Cerebellar nuclear complex (tissue), 1 donor: Measurements from ENCODE around the gene MYOD1.

ENCODE experiments used
- DNase-seq, 2 experiments: peaks; one replicate each; lab custom pipeline; 2025; lab: John Stamatoyannopoulos, UW

Gene MYOD1

GRCh38 chr11:17719028-17719937 is at the start of gene MYOD1:
MYOD1 (plus strand) TSS chr11:17719571; CDS start chr11:17719783, 212 bp downstream.
- no peak for DNase-seq

- DNase-seq, result no peak
These were observed 46.9 kb upstream of the MYOD1 start for GRCh38 chr11:17672469-17672868.

DNA sequence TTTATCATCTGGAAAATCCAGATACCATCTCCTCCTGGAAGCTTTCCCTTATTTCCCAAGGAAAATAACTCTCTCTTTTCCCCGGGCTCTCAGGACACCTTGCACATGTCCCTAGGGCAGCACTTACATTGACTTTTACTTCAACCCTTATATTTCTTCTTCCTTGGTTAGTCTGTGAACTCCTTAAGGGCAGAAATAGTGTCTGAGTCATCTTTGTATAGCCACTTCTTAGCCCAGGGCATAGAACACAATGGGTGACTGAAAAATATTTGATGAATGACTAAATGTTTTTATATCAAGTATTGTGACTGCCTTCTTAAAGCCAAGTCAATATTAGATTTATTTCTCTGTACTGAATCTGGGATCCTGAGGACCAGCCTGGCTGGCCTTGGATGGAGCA is 45.4 kb upstream of the MYOD1 start:
- no peak for DNase-seq

GRCh38 chr11:17682848-17683247 is 36.5 kb upstream of the MYOD1 start:
- DNase-seq, result no peak

DNA sequence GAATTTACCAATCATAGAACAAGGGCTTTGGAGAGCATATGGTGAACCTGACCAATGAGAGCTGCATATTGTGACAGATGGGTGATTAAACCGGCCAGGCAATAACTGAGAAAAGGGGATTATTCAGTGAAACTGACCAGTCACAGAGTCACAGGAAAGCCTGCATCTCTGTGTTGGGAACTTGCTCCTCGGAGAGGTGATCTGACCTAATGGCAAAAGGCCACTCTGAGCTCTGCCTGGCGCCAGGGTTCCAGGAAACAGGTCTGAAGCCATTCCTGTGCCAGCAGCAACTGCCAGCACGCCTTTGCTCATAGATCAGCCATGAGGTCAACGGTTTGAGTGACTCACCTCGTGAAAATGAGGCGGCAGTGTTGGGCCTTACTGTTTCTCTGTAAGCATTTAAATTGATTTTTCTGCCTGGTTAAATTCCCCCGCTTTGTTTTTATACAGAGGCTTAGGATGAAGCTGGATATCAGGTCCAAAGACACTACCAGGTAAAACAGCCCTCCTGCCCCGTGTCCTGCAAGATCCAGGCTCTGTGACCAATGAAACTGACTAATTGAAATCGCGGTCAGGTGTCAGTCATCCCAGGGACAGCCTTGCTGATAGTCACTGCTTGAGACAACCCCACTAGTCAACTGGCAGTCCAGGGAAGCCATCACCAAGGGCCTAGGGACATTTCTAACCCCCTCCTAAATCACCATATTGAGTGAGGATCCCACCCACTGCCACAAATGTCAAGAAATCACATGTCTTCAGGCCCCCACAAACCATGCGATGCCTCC is 35.8 kb upstream of the MYOD1 start:
- no peak for DNase-seq

- no peak for DNase-seq
These were observed 34.8 kb upstream of the MYOD1 start for GRCh38 chr11:17684550-17684949.

DNA sequence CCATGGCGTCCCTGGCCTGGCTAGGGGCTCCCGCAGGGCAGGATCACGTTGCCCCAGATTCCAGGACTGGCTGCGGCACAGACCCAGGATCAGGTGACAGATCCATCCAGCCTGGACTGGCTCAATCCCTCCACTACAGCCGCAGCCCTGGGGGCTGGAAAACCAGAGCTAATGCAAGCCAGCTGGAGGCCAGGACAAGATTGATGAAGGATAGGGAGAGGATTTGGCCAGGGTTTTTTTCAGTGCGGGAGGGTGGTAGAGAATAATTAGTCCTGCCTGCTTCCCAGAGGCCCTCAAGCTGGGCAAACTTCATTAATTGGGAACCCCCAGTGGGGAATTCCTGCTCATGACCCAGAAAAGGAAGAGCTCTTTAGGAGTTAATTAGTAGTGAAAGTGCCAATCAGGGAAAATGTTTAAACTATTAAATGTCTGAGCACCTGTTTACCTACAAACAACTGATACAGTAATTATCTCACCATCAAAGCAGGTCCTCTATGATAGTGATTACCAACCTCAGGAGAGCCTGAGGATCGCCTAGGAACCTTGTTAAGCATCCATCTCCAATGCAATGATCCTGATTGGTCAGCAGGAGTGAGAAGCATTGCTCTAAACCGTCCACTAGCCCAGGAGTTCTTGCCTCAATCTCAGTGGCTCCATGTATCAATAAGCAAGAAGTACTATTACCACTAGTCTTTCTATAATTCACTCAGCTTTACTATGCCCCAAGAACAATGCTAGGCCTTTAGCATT is 33.0 kb upstream of the MYOD1 start:
- DNase-seq, result no peak

DNA sequence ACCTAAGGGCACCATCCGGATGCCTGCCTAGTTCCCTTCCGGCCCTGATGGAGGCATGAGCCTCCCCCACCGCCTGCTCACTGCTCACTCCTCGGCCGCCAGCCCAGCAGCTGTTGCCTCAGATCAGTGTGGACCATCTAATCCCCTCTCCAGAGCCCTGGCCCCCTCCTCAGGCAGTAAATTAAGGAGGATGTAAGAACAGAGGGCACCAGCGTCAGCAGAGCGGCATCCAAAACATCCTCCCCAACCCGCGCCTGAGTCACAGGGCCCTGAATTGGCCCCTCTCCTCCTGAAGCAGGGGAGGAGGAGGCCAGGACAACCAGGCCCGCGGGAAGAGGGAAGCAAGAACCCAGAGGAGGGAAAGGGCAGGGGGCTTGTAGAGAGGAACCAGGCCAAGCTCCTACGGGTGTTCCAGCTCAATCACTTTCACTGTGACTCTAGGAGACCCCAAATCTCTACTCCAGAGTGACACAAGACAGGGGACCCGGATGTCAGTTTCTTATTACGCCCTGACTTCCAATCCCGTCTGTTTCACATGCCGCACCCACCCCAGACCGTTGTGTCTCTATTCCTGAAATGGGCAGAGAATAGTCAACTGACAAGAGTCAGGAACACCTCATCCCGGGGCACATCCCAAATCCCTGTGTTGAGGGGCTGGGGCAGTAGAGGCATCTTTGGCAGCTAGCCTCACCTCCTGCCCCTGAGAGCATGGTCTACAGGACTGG is 31.3 kb upstream of the MYOD1 start:
- DNase-seq, result no peak

GRCh38 chr11:17691550-17691949 is 27.8 kb upstream of the MYOD1 start:
- DNase-seq, result no peak

DNA sequence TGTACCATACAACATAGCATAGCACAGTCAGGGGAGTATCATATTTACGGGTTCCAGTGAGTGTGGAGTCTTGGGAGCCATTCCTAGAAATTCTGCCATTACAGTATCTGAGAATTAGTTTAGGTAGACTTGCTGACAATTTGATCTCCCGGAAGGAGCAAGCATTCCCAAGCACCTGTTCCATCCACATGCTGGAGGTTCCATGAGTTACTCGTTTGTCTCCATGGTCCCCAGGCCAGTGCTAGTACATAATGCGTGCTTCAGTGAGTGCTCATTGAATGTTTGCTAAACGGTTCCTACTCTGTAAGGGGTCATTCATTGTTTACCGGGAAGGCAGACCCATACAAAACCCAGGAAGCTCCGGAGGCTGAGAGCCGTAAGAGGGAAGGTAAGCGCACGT is 27.4 kb upstream of the MYOD1 start:
- no peak for DNase-seq

- no peak for DNase-seq
These were observed 26.4 kb upstream of the MYOD1 start for GRCh38 chr11:17692931-17693330.

DNA sequence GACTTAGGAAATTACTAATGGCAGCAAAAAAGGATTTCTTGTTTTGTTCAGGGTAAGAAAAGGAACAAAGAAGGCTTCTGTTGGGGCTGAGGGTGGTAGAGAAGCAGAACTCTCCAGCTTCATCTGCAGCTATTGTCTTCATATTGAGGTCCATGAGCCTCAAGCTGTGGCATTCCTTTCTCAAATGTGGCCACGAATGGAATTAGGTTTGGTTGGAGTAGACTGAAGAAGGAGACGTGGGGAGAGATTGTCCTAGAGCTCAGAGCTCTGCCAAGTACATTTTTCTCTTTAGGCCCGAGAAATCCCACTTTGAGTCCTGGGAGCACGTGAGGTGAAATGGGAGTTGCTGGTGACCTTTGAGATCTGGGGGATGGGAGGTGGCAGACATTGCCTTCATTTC is 25.8 kb upstream of the MYOD1 start:
- DNase-seq, result no peak

DNA sequence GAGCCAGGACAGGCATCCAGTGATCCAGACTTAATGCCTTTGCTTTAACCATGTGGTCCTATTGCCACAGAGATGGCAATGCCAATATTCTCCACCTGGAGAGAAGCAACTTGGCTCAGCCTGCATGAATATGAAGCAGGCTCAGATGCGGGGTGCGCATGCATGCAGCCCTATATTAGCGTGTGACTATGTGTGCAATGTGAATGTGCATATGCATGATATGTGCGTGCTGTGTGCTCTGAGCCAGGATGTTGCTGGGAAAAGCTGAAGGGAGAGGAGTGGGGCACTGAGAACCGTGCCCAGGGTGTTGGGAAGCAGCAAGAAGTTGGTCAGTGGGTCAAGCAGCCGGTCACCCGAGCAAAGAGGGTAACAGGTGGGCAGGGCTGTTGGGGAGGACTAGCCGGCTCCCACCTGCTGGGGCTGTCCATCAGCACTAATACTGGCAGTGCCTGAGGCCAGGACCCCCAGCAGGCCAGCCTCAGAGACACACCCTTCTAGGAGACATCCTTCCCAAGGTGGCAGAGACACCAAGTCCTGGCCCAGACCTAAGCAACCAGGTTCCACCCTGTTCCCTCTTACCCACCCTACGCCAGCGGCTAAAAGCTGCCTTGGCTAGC is 24.8 kb upstream of the MYOD1 start:
- no peak for DNase-seq

- no peak for DNase-seq
These were observed 23.6 kb upstream of the MYOD1 start for GRCh38 chr11:17695454-17696441.

GRCh38 chr11:17696741-17697140 is 22.6 kb upstream of the MYOD1 start:
- DNase-seq, result no peak

GRCh38 chr11:17697175-17697949 is 22.0 kb upstream of the MYOD1 start:
- no peak for DNase-seq

- DNase-seq, result no peak
These were observed 19.9 kb upstream of the MYOD1 start for GRCh38 chr11:17699147-17700114.

DNA sequence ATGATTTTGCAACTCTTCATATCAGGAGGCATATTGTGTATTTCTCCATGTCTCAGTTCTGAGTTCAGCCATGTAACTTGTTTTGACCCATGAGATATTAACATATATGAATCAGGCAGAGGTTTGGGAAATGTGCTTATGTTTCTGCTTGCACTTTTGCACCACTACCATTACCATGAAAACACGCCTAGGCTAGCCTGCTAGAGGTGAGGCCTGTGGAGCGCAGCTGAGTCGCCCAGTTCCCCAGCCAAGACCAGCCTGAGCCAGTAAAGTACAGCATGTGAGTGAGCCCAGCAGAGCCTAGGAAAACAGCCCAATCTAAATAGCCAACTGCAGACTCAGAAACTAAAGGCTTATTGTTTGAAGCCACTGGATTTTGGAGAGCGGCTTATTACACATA is 18.4 kb upstream of the MYOD1 start:
- no peak for DNase-seq
